GM20431 (cell line): ENCODE data around the gene PTPN12.
"Not testable (repeated sequence)": the region's sequence is repeated elsewhere in the genome, so short reads cannot be mapped to it uniquely, and the experiment has no call there.

Source experiments
- in situ Hi-C: fragments of 300-500 bp; cut with MseI, MboI; formaldehyde crosslinking; loops from one replicate; pipeline ENCODE4 v1.15.0; 2020; ENCODE audit warnings: low sequenced_read_pairs; ENCODE audit not compliant: unreplicated experiment

PTPN12 gene

GRCh38 chr7:77537136-77537777, at the start of gene PTPN12:
TSS of gene PTPN12 (plus strand) at chr7:77537295. CDS start at chr7:77537547, 252 bp downstream.
- in situ Hi-C loops = no loop called here

DNA sequence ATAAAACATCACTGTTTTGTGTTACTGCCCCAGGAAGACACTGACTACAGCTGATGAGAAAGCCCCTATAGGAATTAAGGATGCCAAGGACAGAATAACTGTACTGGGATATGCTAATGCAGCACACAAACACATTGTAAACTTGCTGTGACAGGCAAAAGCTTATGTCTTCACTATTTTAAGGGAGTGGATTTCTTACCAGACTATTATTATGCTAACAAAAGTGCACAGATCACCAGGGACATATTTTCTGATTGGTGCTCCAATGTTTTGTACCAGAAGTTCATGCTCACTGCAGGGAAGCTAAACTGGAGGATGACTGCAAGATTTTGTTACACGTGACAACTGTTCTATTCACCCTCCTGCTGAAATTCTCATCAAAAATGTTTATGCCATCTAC, 48.1 kb upstream of the PTPN12 start:
- in situ Hi-C loops = no loop called here

GRCh38 chr7:77497079-77497478, 40.0 kb upstream of the PTPN12 start:
- in situ Hi-C loops = no loop called here

DNA sequence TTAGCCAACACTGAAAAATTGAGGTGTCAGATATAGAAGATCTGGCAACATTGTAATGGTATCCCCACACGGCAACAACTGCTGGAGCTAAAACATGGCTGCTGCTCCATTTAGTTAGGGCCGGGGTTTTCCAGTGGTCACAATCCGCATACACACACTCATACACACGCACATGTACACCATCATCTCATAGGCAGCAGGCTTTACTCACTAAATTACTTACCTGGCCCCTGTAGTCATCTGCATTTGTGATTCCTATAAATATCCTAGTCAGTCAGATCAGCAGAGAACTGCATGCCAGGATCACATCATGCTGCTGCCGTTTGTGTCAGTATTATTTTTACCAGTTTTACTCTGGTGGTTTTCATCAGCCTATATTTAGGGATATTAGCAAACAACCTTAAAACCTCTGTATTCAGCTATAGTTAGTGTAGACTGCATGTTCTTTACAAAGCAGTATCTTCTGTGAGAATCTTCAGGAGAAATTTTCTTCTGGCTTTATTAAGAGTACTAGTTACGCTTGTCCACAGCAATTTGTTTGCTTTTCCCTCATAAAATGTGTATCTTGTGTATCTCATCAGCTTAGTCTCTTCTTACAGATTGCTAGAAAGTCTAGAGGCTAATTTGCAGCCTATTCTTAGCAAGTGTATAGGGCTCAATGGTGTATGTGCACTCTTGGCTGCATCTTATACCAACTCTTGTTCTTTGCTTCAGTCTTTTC, 38.3 kb upstream of the PTPN12 start:
- in situ Hi-C loops = no loop called here

DNA sequence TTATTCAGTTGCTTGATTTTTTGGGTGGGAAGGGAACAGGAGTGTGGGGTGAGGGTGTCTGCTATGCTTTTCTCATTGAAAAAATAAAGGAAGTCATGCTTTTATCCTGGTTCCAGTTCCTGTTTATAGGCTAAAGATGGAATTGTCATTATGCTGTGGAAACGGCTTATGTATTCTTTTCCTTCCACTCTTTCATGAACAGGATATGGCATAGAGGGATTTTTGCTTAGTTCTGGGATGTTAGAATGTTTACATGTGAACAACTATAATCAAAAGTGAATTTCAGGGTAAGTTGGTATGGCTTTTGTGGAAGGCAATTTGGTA, 35.9 kb upstream of the PTPN12 start:
- in situ Hi-C loops = no loop called here

DNA sequence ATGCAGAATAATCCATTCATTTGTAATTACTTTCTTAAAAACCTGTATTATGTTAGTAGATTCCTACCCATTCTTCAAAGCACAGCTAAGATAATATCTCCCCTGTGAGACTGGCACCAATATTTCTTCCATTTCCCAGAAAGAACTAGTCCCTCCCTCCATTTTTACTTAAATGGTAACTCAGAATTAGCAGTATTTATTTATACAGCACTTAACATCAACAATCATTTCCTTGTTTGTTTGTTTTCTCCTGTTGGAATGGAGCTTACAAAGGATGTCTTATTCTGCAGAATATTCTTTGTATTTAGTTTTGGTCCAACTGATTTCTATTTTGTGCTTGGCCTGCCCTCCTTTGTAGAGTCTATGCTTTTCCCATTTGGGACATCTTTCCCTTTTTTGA, 32.1 kb upstream of the PTPN12 start:
- in situ Hi-C loops = no loop called here

- in situ Hi-C loops = no loop called here
Measured at GRCh38 chr7:77506899-77507298, 30.2 kb upstream of the PTPN12 start.

DNA sequence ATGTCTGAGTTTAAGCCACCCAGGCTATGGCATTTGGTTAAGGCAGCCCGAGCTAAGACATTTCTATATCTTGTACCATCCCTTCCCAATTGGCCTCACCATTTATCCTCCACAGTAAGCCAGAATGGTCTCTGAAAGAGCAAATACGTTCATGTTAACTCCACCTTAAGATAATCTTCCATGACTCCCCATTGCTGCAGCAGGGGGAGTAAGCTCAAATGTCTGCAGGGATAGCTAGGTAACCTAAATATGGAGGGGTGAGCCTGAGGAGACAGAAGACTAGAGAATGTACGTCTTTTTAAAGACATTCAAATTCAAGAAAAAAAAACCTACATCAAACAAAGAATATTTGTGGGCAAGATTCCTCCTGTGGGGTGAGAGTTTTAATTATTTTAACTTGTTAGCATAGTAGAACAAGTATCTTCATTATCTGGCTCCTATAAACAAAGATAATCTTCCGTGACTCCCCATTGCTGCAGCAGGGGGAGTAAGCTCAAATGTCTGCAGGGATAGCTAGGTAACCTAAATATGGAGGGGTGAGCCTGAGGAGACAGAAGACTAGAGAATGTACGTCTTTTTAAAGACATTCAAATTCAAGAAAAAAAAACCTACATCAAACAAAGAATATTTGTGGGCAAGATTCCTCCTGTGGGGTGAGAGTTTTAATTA, 24.0 kb upstream of the PTPN12 start:
- in situ Hi-C loops = not testable (repeated sequence)

DNA sequence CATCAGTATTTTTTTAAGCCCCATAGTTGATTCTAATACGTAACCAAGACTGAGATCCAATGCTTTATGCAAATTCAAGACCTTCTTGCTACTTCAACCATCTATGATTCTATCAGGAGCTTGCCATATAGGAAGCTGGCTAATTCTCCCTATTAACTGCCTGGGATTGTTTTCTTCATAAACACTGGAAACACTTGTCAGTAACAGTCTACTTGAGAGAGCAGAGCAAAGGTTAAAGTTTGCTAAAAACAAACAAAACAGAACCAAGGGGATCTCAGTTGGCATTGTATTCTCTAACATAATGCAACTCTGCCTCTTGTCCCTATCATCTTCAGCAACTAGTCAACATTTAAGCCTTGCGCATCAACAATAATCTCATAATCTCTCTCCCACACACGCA, 21.0 kb upstream of the PTPN12 start:
- in situ Hi-C loops = no loop called here

GRCh38 chr7:77520261-77520660, 16.8 kb upstream of the PTPN12 start:
- in situ Hi-C loops = no loop called here

DNA sequence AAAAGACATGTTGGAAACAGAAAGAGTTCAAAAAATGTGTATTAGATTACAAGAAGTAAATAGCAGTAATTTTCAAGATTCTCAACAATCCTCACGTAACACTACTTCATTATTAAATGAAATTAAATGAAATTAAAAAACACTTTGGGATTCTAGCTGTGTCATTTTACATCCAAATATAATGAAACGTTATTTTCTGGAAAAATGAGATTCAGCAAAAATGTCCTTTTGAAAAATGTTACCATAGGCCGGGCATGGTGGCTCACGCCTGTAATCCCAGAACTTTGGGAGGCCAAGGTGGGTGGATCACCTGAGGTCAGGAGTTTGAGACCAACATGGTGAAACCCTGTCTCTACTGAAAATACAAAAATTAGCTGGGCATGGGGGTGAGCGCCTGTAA, 15.6 kb upstream of the PTPN12 start:
- in situ Hi-C loops = not testable (repeated sequence)

DNA sequence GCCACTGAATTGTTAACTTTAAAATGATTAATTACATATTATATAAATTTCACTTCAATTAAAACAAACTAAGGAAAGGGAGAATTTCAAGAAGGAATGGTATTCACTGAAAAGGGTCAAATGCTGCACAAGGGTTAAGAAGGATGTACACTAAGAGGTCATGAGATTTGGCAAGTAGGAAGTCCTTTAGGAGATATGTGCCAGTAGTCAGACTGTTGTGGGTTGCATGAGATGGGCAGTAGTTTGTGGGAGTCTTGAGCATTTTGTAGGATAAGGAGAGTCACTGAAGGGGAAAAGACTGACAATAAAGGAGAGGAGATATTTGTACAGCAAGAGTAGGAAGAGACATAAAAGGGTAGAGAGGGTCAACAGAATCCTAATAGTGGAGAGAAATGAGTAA, 12.4 kb upstream of the PTPN12 start:
- in situ Hi-C loops = no loop called here

GRCh38 chr7:77525231-77525630, 11.9 kb upstream of the PTPN12 start:
- in situ Hi-C loops = no loop called here

DNA sequence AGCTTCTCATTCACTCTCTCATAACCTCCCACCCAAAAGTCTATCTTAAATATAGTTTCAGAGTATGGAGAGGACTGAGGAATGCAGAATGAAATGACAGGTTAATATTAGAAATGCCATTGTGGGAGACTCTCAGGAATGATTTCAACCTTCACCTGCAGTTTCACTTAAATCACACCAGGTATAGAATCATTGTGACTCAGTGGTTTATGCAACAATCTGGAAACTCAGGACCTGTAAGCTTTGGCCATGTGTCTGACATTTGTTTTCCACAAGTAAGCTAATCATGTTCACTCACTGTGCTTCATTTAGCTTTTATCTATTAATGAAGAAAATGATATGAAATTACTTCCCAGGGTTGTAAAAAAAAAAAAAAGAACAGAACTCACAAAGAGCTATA, 8.7 kb upstream of the PTPN12 start:
- in situ Hi-C loops = no loop called here

DNA sequence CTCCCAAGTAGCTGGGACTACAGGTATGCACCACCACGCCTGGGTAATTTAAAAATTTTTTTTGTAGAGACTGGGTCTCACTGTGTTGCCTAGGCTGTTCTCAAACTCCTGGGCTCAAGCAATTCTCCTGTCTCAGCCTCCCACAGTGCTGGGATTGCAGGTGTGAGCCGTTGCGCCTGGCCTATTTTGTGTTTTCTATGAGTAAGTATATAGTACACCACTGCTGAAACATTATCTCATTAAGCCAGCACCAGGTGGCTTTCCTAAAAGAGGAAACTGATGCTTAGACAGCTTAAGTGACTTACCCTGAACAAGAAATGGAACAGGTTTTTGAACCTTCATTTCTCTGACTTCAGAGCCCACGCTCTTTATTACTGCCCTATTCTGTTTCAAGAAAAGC, 7.8 kb upstream of the PTPN12 start:
- in situ Hi-C loops = no loop called here

GRCh38 chr7:77531038-77531437, 6.1 kb upstream of the PTPN12 start:
- in situ Hi-C loops = no loop called here

DNA sequence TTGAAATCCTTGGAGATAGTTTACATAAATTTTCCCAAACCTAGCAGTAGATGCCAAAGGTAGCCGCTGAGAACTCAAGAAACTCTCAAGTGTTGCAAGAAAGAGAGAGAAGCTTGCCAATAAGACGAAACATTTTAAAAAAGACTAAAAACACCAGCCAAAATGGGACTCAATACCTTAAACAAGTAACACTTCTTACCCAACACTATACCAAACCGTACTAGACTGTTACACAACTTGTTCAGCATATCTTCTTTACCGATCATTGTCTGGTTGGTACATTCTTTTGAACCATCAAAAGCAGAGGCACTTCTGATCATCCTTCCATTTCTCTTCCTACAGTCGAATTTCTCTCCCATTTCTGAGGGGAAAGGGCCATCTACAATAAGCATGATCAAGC, 4.8 kb upstream of the PTPN12 start:
- in situ Hi-C loops = no loop called here

- in situ Hi-C loops = not testable (repeated sequence)
Measured at GRCh38 chr7:77532732-77533131, 4.4 kb upstream of the PTPN12 start.

DNA sequence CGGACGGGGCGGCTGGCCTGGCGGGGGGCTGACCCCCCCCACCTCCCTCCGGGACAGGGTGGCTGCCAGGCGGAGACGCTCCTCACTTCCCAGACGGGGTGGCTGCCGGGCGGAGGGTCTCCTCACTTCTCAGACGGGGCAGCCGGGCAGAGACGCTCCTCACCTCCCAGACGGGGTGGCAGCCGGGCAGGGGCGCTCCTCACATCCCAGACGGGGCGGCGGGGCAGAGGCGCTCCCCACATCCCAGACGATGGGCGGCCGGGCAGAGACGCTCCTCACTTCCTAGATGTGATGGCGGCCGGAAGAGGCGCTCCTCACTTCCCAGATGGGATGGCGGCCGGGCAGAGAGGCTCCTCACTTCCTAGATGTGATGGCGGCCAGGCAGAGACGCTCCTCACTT, 3.0 kb upstream of the PTPN12 start:
- in situ Hi-C loops = not testable (repeated sequence)

- in situ Hi-C loops = no loop called here
Measured at GRCh38 chr7:77536017-77536412, 1.1 kb upstream of the PTPN12 start.

- in situ Hi-C loops = no loop called here
Measured at GRCh38 chr7:77536413-77537135, 521 bp upstream of the PTPN12 start.
